Keratinocyte (primary cell): ENCODE results near the gene RECK. TPM values are rescaled to one million over a fixed set of nuclear protein-coding genes. Genes with fewer than 3 reads are reported as not detected.
A peak's percentile ranks its signal among the peaks of the same experiment; 100 is the strongest.

Source experiments
- DNase-seq: peaks from one replicate; pipeline ENCODE4 v3.0.0-alpha.2; 2011; ENCODE audit warnings: low read depth, missing footprints, low spot score
- FAIRE-seq: peaks from 2 replicates; lab custom pipeline; 2011; peaks lifted over from hg19 to GRCh38; lab: Jason Lieb, UNC
- H2AFZ ChIP-seq: 2 replicates; pipeline ENCODE4 v1.6.0; 2012; ENCODE audit warnings: low read length, control low read depth, inconsistent platforms; ENCODE audit not compliant: control insufficient read depth
- H3K27ac ChIP-seq: 2 replicates; pipeline ENCODE4 v1.5.1; 2011; ENCODE audit warnings: low read length; ENCODE audit not compliant: control insufficient read depth, insufficient read depth
- H3K27me3 ChIP-seq: 3 replicates; pipeline ENCODE4 v1.6.0; 2011; ENCODE audit warnings: low read length; ENCODE audit not compliant: control insufficient read depth, insufficient read depth; ENCODE audit errors: extremely low read depth
- H3K36me3 ChIP-seq, 2 experiments: 2 replicates in 1 of 2; 3 replicates in 1 of 2; pipeline ENCODE4 v1.5.1; 2011; ENCODE audit warnings: low read length in 2 of 2, mild to moderate bottlenecking in 1 of 2; ENCODE audit not compliant: control insufficient read depth in 2 of 2, insufficient read depth in 2 of 2; ENCODE audit errors: extremely low read depth in 1 of 2
- H3K4me1 ChIP-seq: 3 replicates; pipeline ENCODE4 v1.5.1; 2011; ENCODE audit warnings: low read length; ENCODE audit not compliant: control insufficient read depth, insufficient read depth; ENCODE audit errors: extremely low read depth
- H3K4me2 ChIP-seq: 3 replicates; pipeline ENCODE4 v1.6.0; 2011; ENCODE audit warnings: low read depth, low read length; ENCODE audit not compliant: control insufficient read depth, insufficient read depth; ENCODE audit errors: extremely low read depth
- H3K4me3 ChIP-seq, 3 experiments: fragments of 200-600 bp in 1 of 3; sonication (generic) in 1 of 3; 2 replicates in 2 of 3; 3 replicates in 1 of 3; pipeline ENCODE4 v1.5.1; 2011 to 2016; ENCODE audit warnings: low read length in 3 of 3, mild to moderate bottlenecking in 3 of 3, control low read depth in 2 of 3, inconsistent platforms in 1 of 3, low read depth in 1 of 3, mixed read lengths in 1 of 3, mixed run types in 1 of 3, moderate library complexity in 1 of 3; ENCODE audit not compliant: control insufficient read depth in 2 of 3, insufficient read depth in 2 of 3; ENCODE audit errors: extremely low read depth in 1 of 3
- H3K79me2 ChIP-seq: 2 replicates; pipeline ENCODE4 v1.6.0; 2012; ENCODE audit warnings: low read length; ENCODE audit not compliant: control insufficient read depth, insufficient read depth
- H3K9ac ChIP-seq: 3 replicates; pipeline ENCODE4 v1.6.0; 2011; ENCODE audit warnings: low read length; ENCODE audit not compliant: control insufficient read depth, insufficient read depth; ENCODE audit errors: extremely low read depth
- H3K9me1 ChIP-seq: 3 replicates; pipeline ENCODE4 v1.6.0; 2011; ENCODE audit warnings: low read length; ENCODE audit not compliant: control insufficient read depth, insufficient read depth; ENCODE audit errors: extremely low read depth
- H3K9me3 ChIP-seq: 2 replicates; pipeline ENCODE4 v1.5.1; 2012; ENCODE audit warnings: low read depth, low read length; ENCODE audit not compliant: control insufficient read depth
- H4K20me1 ChIP-seq: 3 replicates; pipeline ENCODE4 v1.6.0; 2011; ENCODE audit warnings: low read length; ENCODE audit not compliant: control insufficient read depth, insufficient read depth; ENCODE audit errors: extremely low read depth
- EZH2 ChIP-seq: IDR thresholded peaks from one replicate; pipeline ENCODE4 v1.6.1; 2012; ENCODE audit warnings: inconsistent platforms, mild to moderate bottlenecking, low read length, moderate library complexity
- dilution Hi-C: fragments of 300-500 bp; cut with MboI; formaldehyde crosslinking; loops from one replicate; pipeline ENCODE4 v1.7.0; 2020; ENCODE audit warnings: low sequenced_read_pairs; ENCODE audit not compliant: extremely low pct_ligation_motif_present
- polyA plus RNA-seq, 5 experiments: library from polyadenylated mRNA; depleted of rRNA in 3 of 5; stranded (reverse) in 3 of 5; stranded (forward) in 1 of 5; unstranded in 1 of 5; fragments of >200 nt; gene quantifications; 1 replicate in 1 of 5; 2 replicates in 3 of 5; 3 replicates in 1 of 5; pipeline versions ENCODE4 v1.2.1 to v1.2.3, GENCODE V29; 2011 to 2012; ENCODE audit warnings: missing spikeins in 2 of 5, low read depth in 1 of 5, low replicate concordance in 1 of 5
- TF ChIP-seq, protein P1 (sequence below), 3 experiments: IDR thresholded peaks in 1 of 3; conservative IDR thresholded peaks in 1 of 3; optimal IDR thresholded peaks in 1 of 3; 2 replicates in 2 of 3; 3 replicates in 1 of 3; pipeline versions ENCODE3 to v1.5.1; 2011; ENCODE audit warnings: low read length in 3 of 3, mild to moderate bottlenecking in 3 of 3, moderate library complexity in 2 of 3, control low read depth in 1 of 3, inconsistent platforms in 1 of 3; ENCODE audit not compliant: insufficient read depth in 2 of 3; ENCODE audit errors: extremely low read depth in 1 of 3

The RECK gene
- polyA plus RNA-seq, 1 donor (not counting 4 experiments of a cell fraction or from before 2014, with no cell fraction given), result 4.6 TPM

DNA sequence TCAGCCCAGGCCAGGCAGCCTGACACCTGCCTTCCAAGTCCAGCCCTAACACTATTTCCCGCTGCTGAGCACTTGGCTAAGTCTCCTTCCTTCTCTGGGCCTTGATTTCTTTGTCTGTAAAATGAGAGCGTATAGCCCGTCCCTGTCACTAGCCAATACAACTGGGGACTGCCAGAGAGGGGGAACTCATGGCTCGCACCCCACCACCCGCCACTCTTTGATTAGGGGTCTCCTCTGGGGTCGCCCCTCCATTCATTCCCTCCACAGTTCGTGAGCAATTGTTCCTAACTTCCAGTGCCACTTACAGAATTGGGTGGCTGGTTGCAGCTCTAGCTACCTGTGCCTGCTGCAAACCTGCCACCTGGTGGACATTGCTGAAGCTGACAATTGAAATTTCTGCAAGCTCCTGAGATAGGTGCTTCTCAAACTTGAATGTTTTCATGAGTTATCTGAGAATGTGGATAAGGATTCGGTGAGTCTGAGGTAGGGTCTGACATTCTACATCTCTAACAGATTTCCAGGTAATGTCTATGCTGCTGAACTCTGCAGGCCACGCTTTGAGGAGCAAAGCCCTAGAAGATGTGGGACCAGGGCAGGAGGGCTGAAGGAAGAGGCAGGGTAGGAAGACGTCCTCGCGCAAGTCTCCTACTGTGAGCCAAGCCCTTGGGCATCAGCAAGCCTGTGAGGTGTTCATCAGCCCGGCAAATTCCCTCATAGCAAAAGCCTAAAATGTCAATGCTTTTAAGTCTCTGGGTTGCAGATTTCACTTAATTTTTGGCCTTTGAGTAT, 13.3 kb upstream of the RECK start:
- Histone ChIP-seq H3K9me1 (no peaks in the 10 kb centered on the region), H3K9ac (no peak overlapping the region), H3K36me3 (no peaks in the 10 kb centered on the region), H3K4me3 (no peak overlapping the region), H3K27ac (no peak overlapping the region), H3K9me3 (no peaks in the 10 kb centered on the region), H3K4me2 (no peak overlapping the region), H3K27me3 (no peaks in the 10 kb centered on the region), H3K79me2 (no peaks in the 10 kb centered on the region), H4K20me1 (no peaks in the 10 kb centered on the region), H3K4me1 (peaks cover 9% of the 10 kb centered on the region), H2AFZ (no peak overlapping the region)
- FAIRE-seq (peak; percentile 96), DNase-seq (no peak)
- no peak for TF ChIP-seq EZH2
- TF ChIP-seq, protein P1, sequence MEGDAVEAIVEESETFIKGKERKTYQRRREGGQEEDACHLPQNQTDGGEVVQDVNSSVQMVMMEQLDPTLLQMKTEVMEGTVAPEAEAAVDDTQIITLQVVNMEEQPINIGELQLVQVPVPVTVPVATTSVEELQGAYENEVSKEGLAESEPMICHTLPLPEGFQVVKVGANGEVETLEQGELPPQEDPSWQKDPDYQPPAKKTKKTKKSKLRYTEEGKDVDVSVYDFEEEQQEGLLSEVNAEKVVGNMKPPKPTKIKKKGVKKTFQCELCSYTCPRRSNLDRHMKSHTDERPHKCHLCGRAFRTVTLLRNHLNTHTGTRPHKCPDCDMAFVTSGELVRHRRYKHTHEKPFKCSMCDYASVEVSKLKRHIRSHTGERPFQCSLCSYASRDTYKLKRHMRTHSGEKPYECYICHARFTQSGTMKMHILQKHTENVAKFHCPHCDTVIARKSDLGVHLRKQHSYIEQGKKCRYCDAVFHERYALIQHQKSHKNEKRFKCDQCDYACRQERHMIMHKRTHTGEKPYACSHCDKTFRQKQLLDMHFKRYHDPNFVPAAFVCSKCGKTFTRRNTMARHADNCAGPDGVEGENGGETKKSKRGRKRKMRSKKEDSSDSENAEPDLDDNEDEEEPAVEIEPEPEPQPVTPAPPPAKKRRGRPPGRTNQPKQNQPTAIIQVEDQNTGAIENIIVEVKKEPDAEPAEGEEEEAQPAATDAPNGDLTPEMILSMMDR (optimal IDR thresholded peaks at IDR 0.05 in 1 of 3, IDR thresholded peaks at IDR 0.05 in 1 of 3, conservative IDR thresholded peaks at IDR 0.05 in 1 of 3; ENCODE audit: extremely low read depth in 1 of 3, insufficient read depth in 2 of 3, low read length in 3 of 3), result peak; percentile 82 to 88 (median 84)
- dilution Hi-C loops, result no loop called here

DNA sequence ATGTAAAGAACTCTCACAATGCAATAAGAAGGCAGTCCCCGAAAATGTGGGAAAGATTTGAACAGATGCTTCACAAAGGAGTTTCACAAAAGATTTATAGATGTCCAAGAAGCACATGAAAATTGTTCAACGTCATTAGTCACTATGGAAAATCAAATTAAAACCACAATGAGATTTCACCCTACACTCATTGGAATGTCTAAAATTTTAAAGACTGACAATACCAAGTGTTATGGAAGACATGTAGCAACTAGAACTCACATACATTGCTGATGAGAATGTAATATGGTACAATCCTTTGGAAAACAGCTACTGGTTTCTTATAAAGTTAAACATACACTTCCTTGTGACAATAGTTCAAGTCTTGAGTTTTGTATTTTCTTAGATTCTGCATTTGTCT, 11.0 kb upstream of the RECK start:
- Histone ChIP-seq H2AFZ (peak overlapping the region; percentile 63), H3K9me3 (no peaks in the 10 kb centered on the region), H3K4me1 (peaks cover 25% of the 10 kb centered on the region), H4K20me1 (no peaks in the 10 kb centered on the region), H3K9ac (no peak overlapping the region), H3K79me2 (no peaks in the 10 kb centered on the region), H3K9me1 (no peaks in the 10 kb centered on the region), H3K4me3 (no peak overlapping the region), H3K27me3 (no peaks in the 10 kb centered on the region), H3K36me3 (no peaks in the 10 kb centered on the region), H3K27ac (peak overlapping the region; percentile 67), H3K4me2 (peak overlapping the region; percentile 46)
- dilution Hi-C loops, result no loop called here
- TF ChIP-seq EZH2, result no peak
- TF ChIP-seq, protein P1 (optimal IDR thresholded peaks at IDR 0.05 in 1 of 3, IDR thresholded peaks at IDR 0.05 in 1 of 3, conservative IDR thresholded peaks at IDR 0.05 in 1 of 3; ENCODE audit: extremely low read depth in 1 of 3, insufficient read depth in 2 of 3, low read length in 3 of 3), result no peak
- FAIRE-seq, result peak; percentile 68
- no peak for DNase-seq
